ENCODE measurements around the gene EPS8L2.
"Not testable (repeated sequence)": the region's sequence is repeated elsewhere in the genome, so short reads cannot be mapped to it uniquely, and the experiment has no call there.

The EPS8L2 gene

DNA sequence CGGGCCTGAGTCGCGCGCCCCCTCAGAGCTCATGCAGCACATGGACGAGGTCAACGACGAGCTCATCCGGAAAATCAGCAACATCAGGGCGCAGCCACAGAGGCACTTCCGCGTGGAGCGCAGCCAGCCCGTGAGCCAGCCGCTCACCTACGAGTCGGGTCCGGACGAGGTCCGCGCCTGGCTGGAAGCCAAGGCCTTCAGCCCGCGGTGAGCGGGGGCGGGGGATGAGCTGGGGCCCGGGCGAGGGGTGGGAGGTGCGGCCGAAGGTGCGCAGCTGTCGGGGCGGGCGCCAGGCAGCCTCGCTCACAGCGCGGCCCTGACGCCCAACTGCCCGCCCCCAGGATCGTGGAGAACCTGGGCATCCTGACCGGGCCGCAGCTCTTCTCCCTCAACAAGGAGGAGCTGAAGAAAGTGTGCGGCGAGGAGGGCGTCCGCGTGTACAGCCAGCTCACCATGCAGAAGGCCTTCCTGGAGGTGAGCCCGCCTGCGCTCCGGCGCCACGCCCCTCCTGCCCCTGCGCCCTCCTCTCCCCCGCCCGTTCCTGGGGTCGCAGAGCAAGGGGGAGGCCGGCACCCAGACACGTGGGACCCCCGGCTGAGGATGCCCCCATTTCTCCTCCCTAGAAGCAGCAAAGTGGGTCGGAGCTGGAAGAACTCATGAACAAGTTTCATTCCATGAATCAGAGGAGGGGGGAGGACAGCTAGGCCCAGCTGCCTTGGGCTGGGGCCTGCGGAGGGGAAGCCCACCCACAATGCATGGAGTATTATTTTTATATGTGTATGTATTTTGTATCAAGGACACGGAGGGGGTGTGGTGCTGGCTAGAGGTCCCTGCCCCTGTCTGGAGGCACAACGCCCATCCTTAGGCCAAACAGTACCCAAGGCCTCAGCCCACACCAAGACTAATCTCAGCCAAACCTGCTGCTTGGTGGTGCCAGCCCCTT lies 20.5 kb downstream of the EPS8L2 start:
- DNase-seq, result peak; percentile 47

- DNase-seq, result no peak
Observed at GRCh38 chr11:727281-727701, 21.3 kb downstream of the EPS8L2 start.

GRCh38 chr11:727859-728748 lies 22.1 kb downstream of the EPS8L2 start:
- DNase-seq, result peak; percentile 79

- no peak for DNase-seq
Observed at GRCh38 chr11:728901-729491, 23.0 kb downstream of the EPS8L2 start.

DNA sequence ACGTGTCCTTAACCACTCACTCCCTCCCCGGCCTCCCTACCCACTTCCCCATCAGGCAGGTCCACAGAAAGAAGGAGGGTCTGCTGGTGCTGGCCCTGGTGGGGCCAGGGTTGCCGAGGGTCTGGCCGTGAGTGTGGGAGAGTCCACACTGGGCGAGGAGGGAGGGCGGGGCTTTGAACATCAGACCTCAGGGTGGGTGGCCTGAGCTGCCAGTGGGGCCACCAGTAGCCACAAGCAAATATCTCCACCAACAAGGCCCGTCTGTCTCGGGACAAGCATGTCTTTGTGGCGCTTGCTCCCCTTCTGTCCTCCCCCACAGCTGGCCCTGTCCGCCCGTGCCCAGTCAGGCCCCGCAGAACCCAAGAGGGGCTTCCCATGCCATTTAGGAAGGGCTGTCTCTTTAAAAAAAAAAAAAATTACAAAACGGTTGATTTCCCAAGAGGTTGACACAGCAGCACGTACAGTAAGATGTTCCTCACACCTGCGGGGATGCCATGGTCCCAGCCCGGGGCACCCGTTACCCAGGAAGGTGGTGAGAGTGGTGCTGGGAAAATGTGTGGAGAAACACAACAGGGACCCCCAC lies 23.6 kb downstream of the EPS8L2 start:
- DNase-seq, result no peak

- DNase-seq, result no peak
Observed at GRCh38 chr11:733072-733471, 27.0 kb downstream of the EPS8L2 start.

- not testable (repeated sequence) for DNase-seq
Observed at GRCh38 chr11:734541-734940, 28.5 kb downstream of the EPS8L2 start.

DNA sequence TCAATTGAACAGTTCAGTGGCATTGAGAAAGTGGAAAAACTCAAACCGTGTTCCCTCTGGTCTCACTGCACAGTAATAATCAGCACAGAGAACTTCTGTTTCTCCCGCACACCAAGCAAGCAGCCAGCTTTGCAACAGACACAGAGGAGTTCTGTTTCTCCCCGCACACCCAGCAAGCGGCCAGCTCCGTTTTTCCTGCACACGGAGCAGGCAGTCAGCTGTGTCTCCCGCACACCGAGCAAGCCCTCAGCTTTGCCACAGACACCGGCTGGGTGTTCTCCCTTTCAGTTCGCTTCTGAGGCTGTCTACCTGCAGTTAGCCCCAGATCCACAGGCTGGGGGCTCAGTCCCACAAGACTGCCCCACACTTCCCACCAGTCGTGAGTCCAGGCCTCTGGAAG lies 31.3 kb downstream of the EPS8L2 start:
- no peak for DNase-seq

GRCh38 chr11:737899-738298 lies 31.9 kb downstream of the EPS8L2 start:
- not testable (repeated sequence) for DNase-seq

DNA sequence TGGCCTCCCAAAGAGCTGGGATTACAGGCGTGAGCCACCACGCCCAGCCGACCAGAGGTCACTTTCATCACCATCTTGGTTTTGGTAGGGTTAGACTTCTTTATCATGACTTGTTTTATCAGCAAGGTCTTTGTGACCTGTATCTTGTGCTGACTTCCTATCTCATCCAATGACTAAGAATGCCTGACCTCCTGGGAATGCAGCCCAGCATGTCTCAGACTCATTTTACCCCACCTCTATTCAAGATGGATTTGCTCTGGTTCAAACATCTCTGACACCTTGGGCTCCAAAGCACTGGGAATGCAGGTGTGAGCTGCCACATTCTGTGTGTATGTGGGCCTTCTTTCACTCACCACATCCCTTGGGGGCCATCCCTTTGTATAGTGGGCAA lies 36.1 kb downstream of the EPS8L2 start:
- no peak for DNase-seq

- no peak for DNase-seq
Observed at GRCh38 chr11:742571-743201, 36.7 kb downstream of the EPS8L2 start.

GRCh38 chr11:745428-745827 lies 39.4 kb downstream of the EPS8L2 start:
- no peak for DNase-seq

- DNase-seq, result peak; percentile 14
Observed at GRCh38 chr11:746289-747157, 40.5 kb downstream of the EPS8L2 start.

DNA sequence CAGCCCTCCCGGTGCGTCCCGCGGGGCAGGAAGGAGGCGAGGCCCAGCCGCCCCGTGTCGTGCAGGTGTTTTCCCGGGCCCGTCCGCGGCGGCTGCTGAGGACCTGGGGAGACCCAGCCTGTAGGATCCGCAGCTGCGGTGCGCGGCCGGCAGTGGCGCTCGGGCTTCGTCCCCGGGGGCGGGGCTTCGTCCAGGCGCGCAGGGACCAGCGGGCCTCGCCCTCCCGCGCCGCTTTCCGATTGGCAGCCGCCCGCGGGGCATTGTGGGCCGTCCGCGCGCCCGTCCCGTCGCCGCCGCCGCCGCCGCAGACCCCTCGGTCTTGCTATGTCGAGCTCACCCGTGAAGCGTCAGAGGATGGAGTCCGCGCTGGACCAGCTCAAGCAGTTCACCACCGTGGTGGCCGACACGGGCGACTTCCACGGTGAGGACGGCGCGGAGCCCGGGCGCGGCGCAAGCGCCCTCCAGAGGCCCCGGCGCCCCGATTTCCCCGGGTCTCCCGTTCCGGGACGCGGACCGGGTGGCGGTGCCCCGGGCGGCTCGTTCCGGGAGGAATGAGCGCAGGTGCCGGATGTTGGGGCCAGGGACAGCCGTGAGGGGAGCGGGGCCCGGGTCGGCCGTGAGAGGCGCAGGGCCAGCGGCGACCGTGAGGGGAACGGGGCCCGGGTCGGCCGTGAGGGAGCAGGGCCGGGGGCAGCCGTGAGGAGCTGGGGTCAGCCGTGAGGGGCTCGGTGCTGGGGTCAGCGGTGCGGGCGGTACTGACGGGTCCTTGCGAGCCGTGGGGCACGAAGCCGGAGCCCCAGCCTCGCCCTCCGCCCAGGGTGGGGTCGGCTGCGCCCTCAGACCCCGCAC lies 41.4 kb downstream of the EPS8L2 start, which contains the start of gene TALDO1:
Gene TALDO1 (plus strand): TSS at position 307 of the 849 bp plus-strand sequence. CDS start 18 bp downstream, at position 325.
- peak; percentile 72 for DNase-seq

DNA sequence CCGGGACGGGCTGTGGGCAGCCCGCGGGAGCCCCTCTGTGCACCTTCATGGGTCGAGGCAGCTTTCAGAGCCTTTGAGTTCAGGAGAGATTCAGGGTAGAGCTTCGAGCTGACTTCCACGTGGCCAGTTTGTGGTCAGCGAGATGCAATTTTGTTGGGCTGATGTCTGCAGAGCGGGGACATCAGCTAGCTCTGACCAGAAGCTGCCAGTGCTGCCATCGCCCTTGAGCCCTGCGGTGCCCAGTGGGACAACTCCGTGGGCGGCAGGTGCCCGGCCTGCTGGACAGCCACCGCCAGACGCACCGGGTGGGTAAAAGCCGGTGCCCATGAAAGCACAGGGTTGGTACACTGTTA lies 42.0 kb downstream of the EPS8L2 start:
- DNase-seq, result no peak

- no peak for DNase-seq
Observed at GRCh38 chr11:749731-750130, 43.7 kb downstream of the EPS8L2 start.

DNA sequence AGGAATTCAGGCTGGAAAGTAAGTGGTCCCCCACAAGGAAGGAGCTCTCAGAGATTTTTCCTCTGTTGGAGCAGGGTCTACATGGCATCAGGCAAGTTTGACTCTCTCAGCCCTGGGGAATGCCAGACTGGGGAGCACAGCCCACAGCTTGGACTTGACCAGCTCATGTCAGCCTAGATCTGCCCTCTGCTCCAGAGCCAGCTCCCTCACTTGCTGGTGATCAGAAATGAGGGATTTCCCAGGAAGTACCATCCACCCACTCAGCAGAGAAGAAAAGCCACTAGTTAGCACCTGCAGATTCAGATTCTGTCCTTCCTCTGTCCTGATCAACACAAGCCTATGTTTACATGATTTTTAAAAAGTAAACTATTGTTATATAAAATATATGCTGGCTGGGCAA lies 54.2 kb downstream of the EPS8L2 start:
- DNase-seq, result no peak

- DNase-seq, result no peak
Observed at GRCh38 chr11:761526-762108, 55.6 kb downstream of the EPS8L2 start.

- no peak for DNase-seq
Observed at GRCh38 chr11:762421-763072, 56.5 kb downstream of the EPS8L2 start.

Measured in activated CD4-positive, alpha-beta T cell treated with anti-CD3 and anti-CD28 coated beads, Interleukin-2, amount 50 U/mL, for 1 hour (primary cell).